Lower lobe of right lung (tissue), 2 donors: ENCODE data around the gene ODF4. TPM values are rescaled to one million over a fixed set of nuclear protein-coding genes. Genes with fewer than 3 reads are reported as not detected.

ENCODE experiments used
- ATAC-seq, 2 donors: fragments of 200-7000 bp; cut with Tn5 transposase; one replicate each; pipeline ENCODE4 v1.9.1; 2020 to 2022; ENCODE audit warnings: mild to moderate bottlenecking in 2 of 2, moderate library complexity in 2 of 2
- DNase-seq: peaks from one replicate; pipeline ENCODE4 v3.0.0-alpha.2; 2020
- H3K27ac ChIP-seq: fragments of 200-600 bp; one replicate; pipeline ENCODE4 v1.8.0; 2022
- H3K27me3 ChIP-seq: fragments of 200-600 bp; one replicate; pipeline ENCODE4 v1.8.0; 2022; ENCODE audit warnings: low read depth
- H3K36me3 ChIP-seq: fragments of 200-600 bp; one replicate; pipeline ENCODE4 v1.8.0; 2022; ENCODE audit warnings: mild to moderate bottlenecking
- H3K4me1 ChIP-seq: fragments of 200-600 bp; one replicate; pipeline ENCODE4 v1.8.0; 2022
- H3K4me3 ChIP-seq: fragments of 200-600 bp; one replicate; pipeline ENCODE4 v1.8.0; 2022; ENCODE audit warnings: mild to moderate bottlenecking
- H3K9me3 ChIP-seq: fragments of 200-600 bp; one replicate; pipeline ENCODE4 v1.8.0; 2022
- CTCF ChIP-seq: fragments of 200-600 bp; IDR thresholded peaks from one replicate; pipeline ENCODE4 v1.8.0; 2022; ENCODE audit warnings: antibody characterized with exemption, mild to moderate bottlenecking
- intact Hi-C: fragments of 100-400 bp; cut with DNase I; formaldehyde crosslinking; loops from one replicate; pipeline ENCODE4 v1.11.0; 2022
- total RNA-seq: library from RNA; stranded (reverse); fragmentation: NEBNext Ultra II Directional; extraction: Animal tissue kit (Norgen Biotek cat#: 25700); gene quantifications from one replicate; pipeline ENCODE4 v1.2.1, GENCODE V29; 2021
- donor health status: DM: no; HTN: yes; CAD: no; lungs with severe emphysema.

Gene ODF4
- total RNA-seq, 1 donor from 2014 or later, result not detected

GRCh38 chr17:8360751-8361150 is 21.1 kb downstream of the ODF4 start:
- intact Hi-C loops, result no loop called here
- peak overlapping the region; percentile 10 for H3K27ac ChIP-seq
- peaks cover 11% of the 10 kb centered on the region for H3K4me1 ChIP-seq

DNA sequence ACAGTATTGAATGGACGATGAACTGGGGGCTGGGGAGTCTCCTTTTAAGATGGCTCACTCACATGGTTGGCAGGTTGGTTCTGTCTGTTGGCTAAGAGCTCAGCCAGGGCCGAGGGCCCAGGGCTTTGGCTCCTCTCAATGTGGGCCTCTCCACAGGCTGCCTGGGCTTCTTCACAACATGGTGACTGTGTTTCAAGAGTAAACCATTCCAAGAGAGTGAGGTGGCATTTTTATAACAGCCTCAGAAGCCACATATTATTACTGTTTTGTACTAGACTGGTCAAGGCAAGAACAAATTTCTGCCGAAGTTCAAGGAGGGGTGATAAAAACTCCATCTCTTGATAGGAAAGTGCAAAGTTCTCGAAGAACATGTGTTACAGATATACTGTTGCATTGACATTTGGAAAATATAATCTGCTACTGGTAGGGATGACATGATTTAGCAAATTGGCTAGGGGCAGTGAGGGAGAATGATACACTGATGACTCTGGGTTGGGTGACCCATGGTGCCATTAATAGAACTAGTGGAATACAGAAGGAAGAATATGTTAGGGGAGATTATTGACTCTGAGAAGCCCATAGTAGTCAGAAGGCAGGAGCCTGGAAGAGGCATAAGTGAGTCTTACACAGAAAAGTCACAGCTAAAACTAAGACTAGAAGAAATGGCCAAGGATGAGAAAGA is 23.2 kb downstream of the ODF4 start:
- TF ChIP-seq CTCF, result no peak
- H3K27me3 ChIP-seq, result no peaks in the 10 kb centered on the region
- H3K27ac ChIP-seq, result no peak overlapping the region
- H3K9me3 ChIP-seq, result no peaks in the 10 kb centered on the region
- ATAC-seq (no peak), DNase-seq (no peak)
- H3K36me3 ChIP-seq, result peaks cover 4% of the 10 kb centered on the region
- no peak overlapping the region for H3K4me3 ChIP-seq
- H3K4me1 ChIP-seq, result peaks cover 14% of the 10 kb centered on the region
- intact Hi-C loops, result no loop called here

More at GRCh38 chr17:8360751-8361150, 21.1 kb downstream of the ODF4 start:
- TF ChIP-seq CTCF, result no peak
- Histone ChIP-seq H3K27me3 (no peaks in the 10 kb centered on the region), H3K9me3 (no peaks in the 10 kb centered on the region), H3K36me3 (peaks cover 4% of the 10 kb centered on the region), H3K4me3 (no peak overlapping the region)
- no peak for DNase-seq
- ATAC-seq, result no peak

- Histone ChIP-seq H3K27ac (no peak overlapping the region), H3K9me3 (no peaks in the 10 kb centered on the region), H3K4me1 (peaks cover 14% of the 10 kb centered on the region), H3K36me3 (peaks cover 25% of the 10 kb centered on the region), H3K27me3 (no peaks in the 10 kb centered on the region), H3K4me3 (no peak overlapping the region)
- no peak for TF ChIP-seq CTCF
- intact Hi-C loops, result no loop called here
- ATAC-seq (peak; percentile 17 to 23), DNase-seq (no peak)
Measured at GRCh38 chr17:8365143-8365542, 25.5 kb downstream of the ODF4 start.

DNA sequence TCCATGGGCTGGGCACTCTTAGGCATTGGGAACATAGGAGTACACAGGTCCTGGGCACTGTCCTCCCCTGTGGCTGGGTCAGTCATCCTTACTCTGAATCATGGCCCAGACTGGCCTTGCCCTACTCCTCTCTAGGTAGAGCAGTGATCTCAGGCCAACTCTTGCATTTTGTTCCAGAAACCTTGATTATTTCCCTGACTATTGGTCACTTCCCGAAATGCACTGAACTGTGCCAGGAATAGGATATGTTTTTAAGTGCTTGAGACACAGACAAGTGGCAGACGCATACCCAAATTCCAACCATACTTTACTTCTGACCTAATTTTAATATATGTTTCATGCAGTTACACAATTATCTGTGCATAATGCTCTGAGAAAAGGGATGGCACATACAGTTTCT is 26.6 kb downstream of the ODF4 start:
- Histone ChIP-seq H3K27me3 (no peaks in the 10 kb centered on the region), H3K9me3 (no peaks in the 10 kb centered on the region), H3K27ac (no peak overlapping the region), H3K36me3 (peaks cover 32% of the 10 kb centered on the region), H3K4me3 (no peak overlapping the region), H3K4me1 (peaks cover 14% of the 10 kb centered on the region)
- peak; percentile 63 to 81 for ATAC-seq
- no peak for TF ChIP-seq CTCF
- no peak for DNase-seq
- intact Hi-C loops, result no loop called here

GRCh38 chr17:8368193-8368592 is 28.6 kb downstream of the ODF4 start:
- no peaks in the 10 kb centered on the region for H3K9me3 ChIP-seq
- no peaks in the 10 kb centered on the region for H3K27me3 ChIP-seq
- no peak overlapping the region for H3K4me3 ChIP-seq
- ATAC-seq (no peak), DNase-seq (no peak)
- H3K36me3 ChIP-seq, result peaks cover 37% of the 10 kb centered on the region
- H3K27ac ChIP-seq, result no peak overlapping the region
- TF ChIP-seq CTCF, result no peak
- H3K4me1 ChIP-seq, result peaks cover 9% of the 10 kb centered on the region
- intact Hi-C loops, result no loop called here
